Mesodermal cell (in vitro differentiated cells): ENCODE results near the gene VAMP5. TPM values are rescaled to one million over a fixed set of nuclear protein-coding genes. Genes with fewer than 3 reads are reported as not detected.

Source experiments
- H3K27ac ChIP-seq: 2 replicates; pipeline ENCODE4 v1.7.0; 2013; ENCODE audit warnings: mild to moderate bottlenecking, low read depth, low read length, moderate library complexity; ENCODE audit not compliant: severe bottlenecking
- H3K36me3 ChIP-seq: 2 replicates; pipeline ENCODE4 v1.7.1; 2013; ENCODE audit warnings: mild to moderate bottlenecking, low read length, moderate library complexity; ENCODE audit not compliant: control insufficient read depth, insufficient read depth
- H3K4me1 ChIP-seq: one replicate; pipeline ENCODE4 v1.7.1; 2013; ENCODE audit warnings: mild to moderate bottlenecking, low read length; ENCODE audit not compliant: insufficient read depth, control insufficient read depth, poor library complexity, severe bottlenecking
- H3K4me3 ChIP-seq: 2 replicates; pipeline ENCODE4 v1.7.0; 2013; ENCODE audit warnings: low read length, control low read depth, mild to moderate bottlenecking; ENCODE audit not compliant: insufficient read depth, poor library complexity, severe bottlenecking; ENCODE audit errors: extremely low read depth
- H3K9me3 ChIP-seq: 2 replicates; pipeline ENCODE4 v1.7.1; 2013; ENCODE audit warnings: mild to moderate bottlenecking, low read length, moderate library complexity; ENCODE audit not compliant: control insufficient read depth
- WGBS, 2 experiments: methylation state at CpG; one replicate each; pipeline ENCODE4 v1.1.5; 2013; ENCODE audit warnings: missing lambda C conversion rate in 2 of 2; ENCODE audit not compliant: insufficient coverage in 2 of 2; 5-methylcytosine and 5-hydroxymethylcytosine counted together
- polyA plus RNA-seq, 2 experiments: library from polyadenylated mRNA; stranded (reverse); fragments of 50-300 nt; gene quantifications; one replicate each; pipeline ENCODE4 v1.2.3, GENCODE V29; 2013

Gene VAMP5, protein sequence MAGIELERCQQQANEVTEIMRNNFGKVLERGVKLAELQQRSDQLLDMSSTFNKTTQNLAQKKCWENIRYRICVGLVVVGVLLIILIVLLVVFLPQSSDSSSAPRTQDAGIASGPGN
- polyA plus RNA-seq (2013, experiment 1 of 2), result 34.5 TPM
- 25.4 TPM for polyA plus RNA-seq (2013, experiment 2 of 2)

DNA sequence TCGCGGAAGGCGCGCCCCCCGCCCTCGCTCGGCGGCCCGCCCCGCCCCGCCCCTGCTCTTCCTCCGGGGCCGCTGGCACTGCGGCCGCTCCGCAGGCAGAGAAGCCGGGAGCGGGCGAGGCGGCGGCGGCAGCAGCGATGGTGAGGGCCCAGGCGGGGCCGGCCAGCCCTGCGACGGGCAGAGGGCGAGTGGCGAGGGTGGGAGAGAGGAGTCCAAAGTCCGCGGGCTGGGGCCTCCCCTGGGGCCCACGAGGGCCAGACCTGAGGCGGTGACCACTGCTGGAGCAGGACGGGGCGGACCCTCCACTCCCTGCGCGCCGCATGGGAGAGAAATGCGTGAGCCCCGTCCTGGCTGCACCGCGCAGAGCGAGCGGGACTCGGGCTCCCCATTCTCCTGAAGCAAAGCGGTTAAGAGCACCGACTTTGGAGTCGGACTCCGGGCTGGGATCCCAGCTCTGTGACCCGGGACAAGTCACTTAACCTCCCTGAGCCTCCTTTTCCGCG, at the start of gene VAMP5:
TSS of gene VAMP5 (plus strand) at position 78 of the 503 bp plus-strand sequence. CDS start at position 138, 60 bp downstream.
- Histone ChIP-seq H3K9me3 (no peaks in the 10 kb centered on the region), H3K4me1 (peaks cover 39% of the 10 kb centered on the region), H3K27ac (peak within 1 kb of the TSS; percentile 85), H3K4me3 (peak within 1 kb of the TSS; percentile 23), H3K36me3 (no peaks in the 10 kb centered on the region)
- WGBS, 2 experiments, result 52 to 67% methylated on average over 45 to 50 of the region's 52 CpGs

DNA sequence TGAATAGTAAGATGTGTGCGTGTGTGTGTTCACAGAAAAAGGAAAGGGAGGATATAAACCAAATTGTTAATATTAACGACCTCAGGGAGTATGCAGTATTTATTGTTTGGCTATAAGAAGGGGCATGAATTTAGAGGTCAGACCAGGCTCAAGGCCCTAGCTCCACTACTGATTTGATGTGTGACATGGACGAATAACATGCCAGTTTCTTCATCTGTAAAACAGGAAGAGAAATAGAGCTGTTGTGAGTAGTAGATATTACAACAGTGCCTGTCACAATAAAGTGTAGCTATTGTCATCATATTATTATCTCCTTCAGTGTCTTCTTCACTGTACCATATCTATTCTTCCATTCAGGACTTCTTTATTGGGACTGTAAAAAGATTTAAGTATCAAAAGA, 49.4 kb upstream of the VAMP5 start:
- Histone ChIP-seq H3K4me1 (peaks cover 12% of the 10 kb centered on the region), H3K27ac (no peak overlapping the region), H3K4me3 (no peak overlapping the region), H3K9me3 (no peaks in the 10 kb centered on the region), H3K36me3 (peaks cover under 1% of the 10 kb centered on the region)
- WGBS, 2 experiments, result 82 to 100% methylated on average over 3 of the region's 3 CpGs

DNA sequence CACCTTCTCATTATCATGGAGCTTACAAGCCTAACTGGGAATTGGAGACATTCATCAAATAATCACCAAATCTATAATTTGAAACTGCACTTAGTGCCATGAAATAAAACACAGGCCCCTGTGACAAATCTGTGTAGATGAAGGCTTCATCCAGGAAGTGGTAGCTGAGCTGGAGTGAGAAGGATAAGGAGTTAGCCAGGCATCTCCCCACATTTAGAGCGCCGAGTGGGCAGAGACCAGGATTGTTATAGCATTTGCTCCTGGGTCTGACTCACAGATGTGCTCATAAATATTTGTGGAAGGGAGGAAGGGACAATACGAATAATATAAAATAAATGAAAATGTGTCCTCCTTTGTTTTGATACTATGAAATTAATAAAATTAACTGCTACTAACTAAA, 47.8 kb upstream of the VAMP5 start:
- 100% methylated on average over 2 of the region's 3 CpGs; no CpG with 5 or more reads in 1 of the 2 experiments for WGBS, 2 experiments
- Histone ChIP-seq H3K4me3 (no peak overlapping the region), H3K27ac (no peak overlapping the region), H3K36me3 (peaks cover 16% of the 10 kb centered on the region), H3K9me3 (no peaks in the 10 kb centered on the region), H3K4me1 (peaks cover 12% of the 10 kb centered on the region)

DNA sequence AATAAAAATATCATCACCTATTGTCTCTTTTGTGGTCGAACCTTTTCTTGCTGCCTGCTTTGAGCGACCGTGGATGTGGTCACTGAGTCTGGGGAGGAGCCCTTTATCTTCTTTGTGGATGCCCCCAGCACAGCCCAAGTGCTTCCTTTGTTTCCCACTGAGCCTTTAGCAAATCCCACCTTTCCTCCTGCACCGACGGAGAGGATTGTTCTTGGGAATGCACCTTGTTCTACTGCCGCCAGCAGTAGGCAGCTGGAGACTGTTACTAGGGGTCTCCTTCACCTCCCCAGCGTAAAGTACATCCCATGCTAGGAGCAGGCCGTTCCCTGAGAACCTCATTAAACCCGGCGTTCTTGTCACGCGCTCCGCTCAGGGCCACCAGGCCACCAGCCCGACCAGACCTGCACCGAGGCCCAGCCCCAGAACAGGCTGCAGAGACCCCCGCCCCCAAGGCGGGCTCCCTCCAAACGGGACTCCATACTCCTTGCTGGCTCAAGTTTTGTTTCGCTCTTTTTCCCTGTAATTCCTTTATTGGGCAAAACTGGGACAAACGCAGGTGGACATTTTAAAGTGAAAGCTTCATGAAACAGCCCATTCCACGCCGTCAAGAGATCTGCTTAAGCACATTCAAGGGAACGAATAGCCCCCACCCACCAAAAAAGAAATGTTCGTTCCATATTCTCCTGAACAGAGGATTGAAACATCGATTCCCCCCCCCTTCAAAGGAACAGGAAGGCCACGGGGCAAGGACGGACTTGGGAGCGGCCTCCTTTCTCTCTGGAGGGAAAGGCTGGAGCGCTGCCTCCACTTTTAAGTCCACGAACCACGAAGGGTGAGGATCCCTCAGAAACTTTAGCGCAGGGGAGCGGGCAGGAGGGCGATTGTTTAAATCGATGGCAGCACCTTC, 46.4 kb upstream of the VAMP5 start:
- no peaks in the 10 kb centered on the region for H3K9me3 ChIP-seq
- peaks cover 19% of the 10 kb centered on the region for H3K4me1 ChIP-seq
- peak overlapping the region; percentile 86 for H3K4me3 ChIP-seq
- WGBS, 2 experiments, result 3% methylated on average over 27 to 30 of the region's 35 CpGs
- peaks cover 30% of the 10 kb centered on the region for H3K36me3 ChIP-seq
- H3K27ac ChIP-seq, result peak overlapping the region; percentile 98

DNA sequence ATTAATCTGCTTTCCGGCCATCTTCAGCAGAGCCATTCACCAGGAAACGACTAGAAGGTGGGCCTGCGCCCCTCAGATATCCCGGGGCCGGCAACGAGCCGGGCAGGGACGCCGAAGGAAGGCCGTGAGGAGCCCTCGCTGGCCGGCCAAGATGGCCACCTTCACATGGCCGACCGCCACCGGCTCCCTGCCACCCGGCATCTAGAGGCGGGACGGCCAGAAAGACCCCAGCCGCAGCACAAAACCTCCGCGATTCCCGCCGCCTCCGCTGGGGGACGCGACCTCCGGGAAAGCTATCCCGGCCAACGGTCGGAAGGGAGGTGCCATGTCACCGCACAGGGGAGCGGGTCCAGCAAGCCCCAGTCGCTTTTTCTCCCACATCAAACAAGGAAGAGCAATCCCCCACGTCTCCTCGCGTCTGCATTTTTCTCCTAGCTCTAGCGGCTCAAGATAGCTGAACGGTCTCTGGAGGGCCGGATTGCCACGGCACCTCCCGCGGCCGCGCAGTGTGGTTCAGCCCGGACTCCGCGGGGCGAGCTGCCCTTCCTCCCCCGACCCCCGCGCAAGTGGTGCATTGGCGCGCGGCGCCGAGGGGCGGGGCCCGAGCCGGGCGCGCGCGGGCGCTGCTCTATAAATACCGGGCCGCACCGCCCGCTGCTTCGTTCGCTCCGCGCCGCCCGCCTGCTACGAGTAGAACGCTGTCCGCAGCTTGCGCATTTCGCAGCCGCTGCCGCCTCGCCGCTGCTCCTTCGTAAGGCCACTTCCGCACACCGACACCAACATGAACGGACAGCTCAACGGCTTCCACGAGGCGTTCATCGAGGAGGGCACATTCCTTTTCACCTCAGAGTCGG, 45.5 kb upstream of the VAMP5 start, which contains the start of gene MAT2A:
TSS of gene MAT2A (plus strand) at position 662 of the 854 bp plus-strand sequence. CDS start at position 782, 120 bp downstream.
- Histone ChIP-seq H3K9me3 (no peaks in the 10 kb centered on the region), H3K27ac (peak within 1 kb of the TSS; percentile 98), H3K36me3 (peaks cover 39% of the 10 kb centered on the region), H3K4me3 (peak within 1 kb of the TSS; percentile 86), H3K4me1 (peaks cover 19% of the 10 kb centered on the region)
- 0% methylated on average over 60 to 85 of the region's 92 CpGs for WGBS, 2 experiments

DNA sequence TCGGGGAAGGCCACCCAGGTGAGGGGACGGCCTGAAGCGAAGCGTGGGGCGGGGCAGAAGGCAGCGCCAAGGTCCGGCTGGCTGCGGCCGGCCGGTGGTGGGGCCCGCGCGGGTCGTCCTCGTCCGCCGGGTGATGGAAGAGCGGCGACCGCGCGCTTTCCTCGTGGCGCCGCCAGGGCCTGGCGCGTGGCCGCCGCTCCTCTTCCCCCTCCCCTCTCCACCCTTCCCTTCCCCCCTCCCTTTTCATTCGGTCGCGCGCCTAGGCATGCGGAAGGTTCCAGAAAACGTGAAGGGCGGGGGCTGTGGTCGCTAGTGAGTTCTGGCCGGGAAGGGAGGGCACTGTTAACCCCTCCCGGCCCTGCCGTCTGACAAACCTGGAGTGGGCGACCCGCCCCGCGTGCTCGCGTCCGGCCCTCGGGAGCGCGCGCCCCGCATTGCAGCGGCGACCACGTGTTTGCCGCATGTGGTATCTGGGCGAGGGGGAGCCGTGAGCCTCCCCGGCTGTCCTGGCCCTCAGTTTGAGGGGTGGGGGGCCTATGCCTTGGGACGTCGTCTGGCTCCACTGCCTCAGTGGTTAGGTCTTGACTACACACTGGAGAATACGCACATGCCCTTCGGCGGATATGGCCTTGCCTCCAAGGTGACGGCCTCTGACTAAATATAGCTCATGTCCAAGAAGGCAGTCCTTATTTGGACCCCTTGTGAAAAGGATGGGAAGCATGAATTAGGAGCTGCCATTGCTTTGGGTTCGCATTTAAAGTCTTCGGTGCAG, 44.7 kb upstream of the VAMP5 start:
- Histone ChIP-seq H3K27ac (peak overlapping the region; percentile 98), H3K4me1 (peaks cover 19% of the 10 kb centered on the region), H3K36me3 (peaks cover 47% of the 10 kb centered on the region), H3K9me3 (no peaks in the 10 kb centered on the region), H3K4me3 (peak overlapping the region; percentile 86)
- WGBS, 2 experiments, result 0% methylated on average over 24 to 57 of the region's 67 CpGs

DNA sequence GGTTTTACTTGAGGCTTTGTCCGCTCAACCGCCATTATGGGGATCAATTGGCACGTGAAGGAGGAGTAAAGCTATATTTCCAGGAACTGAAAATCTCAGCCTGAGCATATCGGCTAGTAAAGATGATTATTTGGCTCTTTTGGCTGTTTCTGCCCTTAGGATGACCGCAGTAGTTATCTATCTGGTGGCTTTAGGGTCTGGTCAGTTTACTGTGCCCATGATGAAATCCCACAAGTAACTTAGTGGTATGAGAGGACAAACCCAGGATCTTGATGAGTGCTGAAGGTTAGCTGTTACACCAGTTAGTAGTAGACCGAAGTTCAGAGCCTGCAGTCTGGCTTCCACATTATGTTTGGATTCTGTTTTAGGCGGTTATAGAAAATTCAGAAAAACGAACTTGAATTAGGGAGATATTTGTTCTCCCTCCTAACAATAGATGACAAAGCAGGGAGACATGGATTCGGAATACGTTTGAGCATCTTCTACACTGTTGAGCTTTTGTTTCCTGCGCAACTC, 44.0 kb upstream of the VAMP5 start:
- Histone ChIP-seq H3K36me3 (peaks cover 53% of the 10 kb centered on the region), H3K9me3 (no peaks in the 10 kb centered on the region), H3K4me3 (peak overlapping the region; percentile 86), H3K27ac (peak overlapping the region; percentile 98), H3K4me1 (peaks cover 19% of the 10 kb centered on the region)
- 0 to 3% methylated on average over 7 to 8 of the region's 11 CpGs for WGBS, 2 experiments

DNA sequence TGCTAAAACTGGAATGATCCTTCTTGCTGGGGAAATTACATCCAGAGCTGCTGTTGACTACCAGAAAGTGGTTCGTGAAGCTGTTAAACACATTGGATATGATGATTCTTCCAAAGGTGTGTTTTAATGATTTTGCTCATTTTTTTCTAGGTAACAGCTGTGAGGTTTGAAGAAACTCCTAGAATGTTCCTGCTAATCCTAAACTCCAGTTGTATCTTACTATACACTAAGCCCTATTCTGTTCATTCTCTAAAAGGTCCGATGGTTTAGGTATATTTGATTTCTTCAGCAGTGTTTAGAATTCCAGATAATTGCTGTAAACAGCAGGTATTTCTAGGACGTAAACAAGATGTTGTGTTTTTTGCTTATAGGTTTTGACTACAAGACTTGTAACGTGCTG, 43.0 kb upstream of the VAMP5 start:
- peak overlapping the region; percentile 86 for H3K4me3 ChIP-seq
- H3K9me3 ChIP-seq, result no peaks in the 10 kb centered on the region
- H3K4me1 ChIP-seq, result peaks cover 18% of the 10 kb centered on the region
- 92 to 97% methylated on average over 2 to 3 of the region's 4 CpGs for WGBS, 2 experiments
- peaks cover 63% of the 10 kb centered on the region for H3K36me3 ChIP-seq
- H3K27ac ChIP-seq, result no peak overlapping the region

DNA sequence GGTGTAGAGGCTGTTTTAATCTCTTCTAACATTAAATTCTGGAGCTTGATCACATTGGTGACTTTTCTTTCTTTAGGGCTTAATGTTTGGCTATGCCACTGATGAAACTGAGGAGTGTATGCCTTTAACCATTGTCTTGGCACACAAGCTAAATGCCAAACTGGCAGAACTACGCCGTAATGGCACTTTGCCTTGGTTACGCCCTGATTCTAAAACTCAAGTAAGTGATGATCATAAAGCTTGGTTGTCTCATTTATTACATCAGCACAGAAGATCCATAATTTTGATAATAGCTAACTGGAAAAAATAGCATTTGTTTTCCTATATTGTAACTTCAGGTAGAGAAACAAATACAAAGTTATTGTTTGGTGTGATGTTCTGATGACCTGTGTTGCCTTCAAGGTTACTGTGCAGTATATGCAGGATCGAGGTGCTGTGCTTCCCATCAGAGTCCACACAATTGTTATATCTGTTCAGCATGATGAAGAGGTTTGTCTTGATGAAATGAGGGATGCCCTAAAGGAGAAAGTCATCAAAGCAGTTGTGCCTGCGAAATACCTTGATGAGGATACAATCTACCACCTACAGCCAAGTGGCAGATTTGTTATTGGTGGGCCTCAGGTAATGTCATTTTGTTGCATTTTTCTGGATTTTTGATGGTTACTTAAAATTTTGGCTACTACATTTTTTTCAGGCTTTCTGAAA, 42.3 kb upstream of the VAMP5 start:
- Histone ChIP-seq H3K27ac (no peak overlapping the region), H3K4me1 (peaks cover 12% of the 10 kb centered on the region), H3K4me3 (peak overlapping the region; percentile 86), H3K36me3 (peaks cover 70% of the 10 kb centered on the region), H3K9me3 (no peaks in the 10 kb centered on the region)
- 100% methylated on average over 3 of the region's 5 CpGs; no CpG with 5 or more reads in 1 of the 2 experiments for WGBS, 2 experiments
